ENCODE results near the gene EPHA6. TPM values are rescaled to one million over a fixed set of nuclear protein-coding genes. Genes with fewer than 3 reads are reported as not detected.

The EPHA6 gene
- total RNA-seq, 1 donor from 2014 or later = 0.11 TPM

- TF ChIP-seq EZH2 (IDR thresholded peaks at IDR 0.05) (no peak), CTCF (IDR thresholded peaks at IDR 0.05) (peak; percentile 76), EZH2phosphoT487 (IDR thresholded peaks at IDR 0.05) (peak; percentile 1)
- Histone ChIP-seq H3K4me1 (peaks cover 7% of the 10 kb centered on the region), H2AFZ (replicated peaks) (peak overlapping the region; percentile 86), H3K36me3 (no peaks in the 10 kb centered on the region), H3F3A (ENCODE audit: low read depth) (no peaks in the 10 kb centered on the region), H3K4me2 (peak overlapping the region; percentile 82), H3K79me2 (ENCODE audit: low read depth) (no peaks in the 10 kb centered on the region), H3K9me3 (ENCODE audit: low read depth) (no peaks in the 10 kb centered on the region), H3K9ac (no peak overlapping the region), H4K20me1 (ENCODE audit: low read depth) (no peaks in the 10 kb centered on the region), H3K27ac (no peak overlapping the region), H3K4me3 (peak overlapping the region; percentile 52), H3K27me3 (peaks cover 68% of the 10 kb centered on the region)
- Mint-ChIP-seq H3K4me3 (peak overlapping the region; percentile 90), H3K36me3 (no peaks in the 10 kb centered on the region), H3K27ac (no peak overlapping the region), H3K9me3 (no peaks in the 10 kb centered on the region), H3K27me3 (ENCODE audit: insufficient read depth, low read depth) (peaks cover 8% of the 10 kb centered on the region), H3K4me1 (peaks cover 15% of the 10 kb centered on the region)
- peak; percentile 93 for DNase-seq (ENCODE audit: low spot score)
Observed at GRCh38 chr3:96813134-96813819, 1.1 kb upstream of the EPHA6 start.

GRCh38 chr3:96814651-96815567 is 515 bp downstream of the EPHA6 start:
- Mint-ChIP-seq H3K27ac (no peak overlapping the region), H3K4me1 (peaks cover 15% of the 10 kb centered on the region), H3K36me3 (no peaks in the 10 kb centered on the region), H3K27me3 (ENCODE audit: insufficient read depth, low read depth) (peaks cover 8% of the 10 kb centered on the region), H3K4me3 (peak overlapping the region; percentile 90), H3K9me3 (no peaks in the 10 kb centered on the region)
- no peak overlapping the region for H3K9ac ChIP-seq
- peaks cover 68% of the 10 kb centered on the region for H3K27me3 ChIP-seq
- no peaks in the 10 kb centered on the region for H3K36me3 ChIP-seq
- peaks cover 7% of the 10 kb centered on the region for H3K4me1 ChIP-seq
- no peak overlapping the region for H3K27ac ChIP-seq
- peak overlapping the region; percentile 52 for H3K4me3 ChIP-seq
- peak overlapping the region; percentile 82 for H3K4me2 ChIP-seq
- no peaks in the 10 kb centered on the region for H3K79me2 ChIP-seq (ENCODE audit: low read depth)
- no peaks in the 10 kb centered on the region for H4K20me1 ChIP-seq (ENCODE audit: low read depth)
- TF ChIP-seq CTCF (IDR thresholded peaks at IDR 0.05) (no peak), EZH2 (IDR thresholded peaks at IDR 0.05) (peak; percentile 59)
- H3K9me3 ChIP-seq (ENCODE audit: low read depth) = no peaks in the 10 kb centered on the region
- H3F3A ChIP-seq (ENCODE audit: low read depth) = no peaks in the 10 kb centered on the region
- DNase-seq (ENCODE audit: low spot score) = peak; percentile 34
- peak overlapping the region; percentile 86 for H2AFZ ChIP-seq (replicated peaks)

- no peak overlapping the region for H2AFZ ChIP-seq (replicated peaks)
- TF ChIP-seq EZH2phosphoT487 (IDR thresholded peaks at IDR 0.05) = no peak
- no peaks in the 10 kb centered on the region for H3K36me3 ChIP-seq
- no peaks in the 10 kb centered on the region for H3K27me3 ChIP-seq
- H3K4me3 Mint-ChIP-seq = no peak overlapping the region
- H4K20me1 ChIP-seq (ENCODE audit: low read depth) = no peaks in the 10 kb centered on the region
- no peaks in the 10 kb centered on the region for H3K36me3 Mint-ChIP-seq
- no peak overlapping the region for H3K9ac ChIP-seq
- no peak for DNase-seq (ENCODE audit: low spot score)
- no peaks in the 10 kb centered on the region for H3K79me2 ChIP-seq (ENCODE audit: low read depth)
- H3K27me3 Mint-ChIP-seq (ENCODE audit: insufficient read depth, low read depth) = no peaks in the 10 kb centered on the region
- H3K4me3 ChIP-seq = no peak overlapping the region
- no peak overlapping the region for H3K27ac ChIP-seq
- H3K4me2 ChIP-seq = no peak overlapping the region
- no peaks in the 10 kb centered on the region for H3F3A ChIP-seq (ENCODE audit: low read depth)
- H3K9me3 ChIP-seq (ENCODE audit: low read depth) = no peaks in the 10 kb centered on the region
- H3K27ac Mint-ChIP-seq = no peak overlapping the region
- no peaks in the 10 kb centered on the region for H3K4me1 ChIP-seq
- H3K9me3 Mint-ChIP-seq = no peaks in the 10 kb centered on the region
- no peaks in the 10 kb centered on the region for H3K4me1 Mint-ChIP-seq
Observed at GRCh38 chr3:96831175-96831574, 16.8 kb downstream of the EPHA6 start.

Measured in neural progenitor cell (in vitro differentiated cells).